Panc1 (cell line): Measurements from ENCODE around the gene ZBTB34.

Source experiments
- POLR2AphosphoS5 ChIP-seq: IDR thresholded peaks from 2 replicates; pipeline ENCODE4 v1.6.1; 2012; ENCODE audit warnings: mild to moderate bottlenecking, low read depth, low read length, moderate library complexity
- SIN3A ChIP-seq: IDR thresholded peaks from 2 replicates; pipeline ENCODE4 v1.6.1; 2012; ENCODE audit warnings: low read depth, mild to moderate bottlenecking, low read length, moderate library complexity, borderline replicate concordance; ENCODE audit not compliant: insufficient read depth
- TCF7L2 ChIP-seq: IDR thresholded peaks from 2 replicates; pipeline ENCODE4 v1.6.1; 2011; ENCODE audit warnings: mild to moderate bottlenecking, low read depth, low read length, inconsistent platforms
- TF ChIP-seq, protein P1 (sequence below): fragments of 450-650 bp; IDR thresholded peaks from 2 replicates; pipeline ENCODE4 v1.5.1; 2017; ENCODE audit warnings: mild to moderate bottlenecking
- TF ChIP-seq, protein P2 (sequence below), 2 experiments: IDR thresholded peaks; 2 replicates each; pipeline ENCODE4 v1.6.1; 2011 to 2012; ENCODE audit warnings: low read depth in 2 of 2, control low read depth in 1 of 2, low read length in 1 of 2, mild to moderate bottlenecking in 1 of 2, moderate library complexity in 1 of 2; ENCODE audit not compliant: insufficient read depth in 1 of 2

DNA sequence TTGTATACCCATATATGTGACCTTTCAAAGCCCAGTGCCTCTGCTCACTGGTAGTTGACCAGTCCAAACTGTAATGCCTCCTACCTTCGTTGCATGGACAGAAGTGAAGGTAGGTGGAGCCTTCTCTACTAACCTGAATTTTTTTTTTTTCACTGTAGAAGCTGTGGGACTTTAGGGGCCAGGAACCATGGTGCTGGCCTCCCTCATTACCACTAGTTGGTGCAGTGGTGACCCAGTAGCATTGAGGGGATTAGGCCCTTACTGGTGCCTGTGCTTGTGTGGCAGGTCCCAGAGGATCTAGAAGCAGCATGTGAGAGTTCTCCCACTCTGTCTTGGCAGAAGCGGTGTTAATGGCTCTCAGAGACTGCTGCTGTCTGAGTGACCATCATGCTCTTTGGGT lies 56.5 kb downstream of the ZBTB34 start:
- TF ChIP-seq, protein P1, sequence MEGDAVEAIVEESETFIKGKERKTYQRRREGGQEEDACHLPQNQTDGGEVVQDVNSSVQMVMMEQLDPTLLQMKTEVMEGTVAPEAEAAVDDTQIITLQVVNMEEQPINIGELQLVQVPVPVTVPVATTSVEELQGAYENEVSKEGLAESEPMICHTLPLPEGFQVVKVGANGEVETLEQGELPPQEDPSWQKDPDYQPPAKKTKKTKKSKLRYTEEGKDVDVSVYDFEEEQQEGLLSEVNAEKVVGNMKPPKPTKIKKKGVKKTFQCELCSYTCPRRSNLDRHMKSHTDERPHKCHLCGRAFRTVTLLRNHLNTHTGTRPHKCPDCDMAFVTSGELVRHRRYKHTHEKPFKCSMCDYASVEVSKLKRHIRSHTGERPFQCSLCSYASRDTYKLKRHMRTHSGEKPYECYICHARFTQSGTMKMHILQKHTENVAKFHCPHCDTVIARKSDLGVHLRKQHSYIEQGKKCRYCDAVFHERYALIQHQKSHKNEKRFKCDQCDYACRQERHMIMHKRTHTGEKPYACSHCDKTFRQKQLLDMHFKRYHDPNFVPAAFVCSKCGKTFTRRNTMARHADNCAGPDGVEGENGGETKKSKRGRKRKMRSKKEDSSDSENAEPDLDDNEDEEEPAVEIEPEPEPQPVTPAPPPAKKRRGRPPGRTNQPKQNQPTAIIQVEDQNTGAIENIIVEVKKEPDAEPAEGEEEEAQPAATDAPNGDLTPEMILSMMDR, result no peak; the same call in 1 of the 2 replicates
- TF ChIP-seq, protein P2, sequence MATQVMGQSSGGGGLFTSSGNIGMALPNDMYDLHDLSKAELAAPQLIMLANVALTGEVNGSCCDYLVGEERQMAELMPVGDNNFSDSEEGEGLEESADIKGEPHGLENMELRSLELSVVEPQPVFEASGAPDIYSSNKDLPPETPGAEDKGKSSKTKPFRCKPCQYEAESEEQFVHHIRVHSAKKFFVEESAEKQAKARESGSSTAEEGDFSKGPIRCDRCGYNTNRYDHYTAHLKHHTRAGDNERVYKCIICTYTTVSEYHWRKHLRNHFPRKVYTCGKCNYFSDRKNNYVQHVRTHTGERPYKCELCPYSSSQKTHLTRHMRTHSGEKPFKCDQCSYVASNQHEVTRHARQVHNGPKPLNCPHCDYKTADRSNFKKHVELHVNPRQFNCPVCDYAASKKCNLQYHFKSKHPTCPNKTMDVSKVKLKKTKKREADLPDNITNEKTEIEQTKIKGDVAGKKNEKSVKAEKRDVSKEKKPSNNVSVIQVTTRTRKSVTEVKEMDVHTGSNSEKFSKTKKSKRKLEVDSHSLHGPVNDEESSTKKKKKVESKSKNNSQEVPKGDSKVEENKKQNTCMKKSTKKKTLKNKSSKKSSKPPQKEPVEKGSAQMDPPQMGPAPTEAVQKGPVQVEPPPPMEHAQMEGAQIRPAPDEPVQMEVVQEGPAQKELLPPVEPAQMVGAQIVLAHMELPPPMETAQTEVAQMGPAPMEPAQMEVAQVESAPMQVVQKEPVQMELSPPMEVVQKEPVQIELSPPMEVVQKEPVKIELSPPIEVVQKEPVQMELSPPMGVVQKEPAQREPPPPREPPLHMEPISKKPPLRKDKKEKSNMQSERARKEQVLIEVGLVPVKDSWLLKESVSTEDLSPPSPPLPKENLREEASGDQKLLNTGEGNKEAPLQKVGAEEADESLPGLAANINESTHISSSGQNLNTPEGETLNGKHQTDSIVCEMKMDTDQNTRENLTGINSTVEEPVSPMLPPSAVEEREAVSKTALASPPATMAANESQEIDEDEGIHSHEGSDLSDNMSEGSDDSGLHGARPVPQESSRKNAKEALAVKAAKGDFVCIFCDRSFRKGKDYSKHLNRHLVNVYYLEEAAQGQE (IDR thresholded peaks at IDR 0.05; ENCODE audit: insufficient read depth in 1 of 2, low read depth in 2 of 2, low read length in 1 of 2), result no peak
- no peak for TF ChIP-seq TCF7L2
- no peak for TF ChIP-seq POLR2AphosphoS5
- no peak for TF ChIP-seq SIN3A
